Stimulated activated CD4-positive, alpha-beta T cell treated with anti-CD3 and anti-CD28 coated beads, Interleukin-4, amount 100 ng/mL, for 48 hours (primary cell): ENCODE data around the gene LIPT1.
"Not testable (repeated sequence)": the region's sequence is repeated elsewhere in the genome, so short reads cannot be mapped to it uniquely, and the experiment has no call there.

Experiments
- DNase-seq, 2 donors: peaks; one replicate each; pipeline ENCODE4 v3.0.0-alpha.2; 2020; ENCODE audit warnings: low read depth in 2 of 2

LIPT1 gene

DNA sequence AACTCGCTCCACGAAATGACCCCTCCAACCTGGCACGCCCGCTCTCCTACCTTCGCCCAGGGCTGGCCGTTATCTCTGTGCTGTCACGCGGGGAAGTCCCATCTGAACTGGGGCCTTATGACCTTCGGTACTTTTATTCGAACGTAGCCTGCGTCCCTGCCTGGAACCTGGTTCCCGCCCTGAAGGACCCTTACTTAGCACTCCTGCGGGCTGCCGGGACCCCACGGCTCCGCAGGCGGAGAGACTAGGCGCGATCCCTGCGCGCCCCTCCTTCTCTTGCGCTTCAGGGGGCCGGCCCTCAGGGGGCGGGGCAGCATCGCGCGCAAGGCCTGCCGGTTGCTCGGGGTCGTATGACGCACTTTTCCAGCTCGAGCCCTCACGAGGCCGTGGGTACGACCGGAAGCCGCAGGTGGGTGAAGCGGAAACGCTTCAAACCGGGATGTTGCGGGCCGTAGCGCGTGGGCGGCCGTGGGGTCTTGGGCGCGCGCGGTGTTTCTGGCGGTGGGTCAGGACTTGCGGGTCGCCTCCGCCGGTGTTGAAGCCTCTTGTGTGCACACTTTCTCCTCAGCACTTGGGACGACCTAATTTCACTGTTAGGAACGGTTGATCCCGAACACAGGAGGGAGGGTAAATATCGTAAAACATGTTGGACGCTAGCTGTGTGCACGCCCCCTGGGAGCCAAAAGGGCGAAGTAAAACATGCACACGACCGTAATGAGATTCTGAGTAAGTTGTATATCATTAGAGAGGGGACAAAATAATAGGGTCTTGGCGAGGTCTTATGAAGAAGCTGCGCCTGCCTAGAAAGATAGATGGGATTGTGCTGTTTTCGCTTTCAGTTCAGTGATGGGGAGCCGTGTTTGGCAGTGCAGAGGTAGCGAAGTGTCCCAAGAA, at the start of gene LIPT1, which contains the start of gene TSGA10:
LIPT1 (plus strand) TSS at position 325 of the 894 bp plus-strand sequence. CDS start 6,991 bp downstream, outside the sequence.
TSGA10 (minus strand) TSS at position 300 of the 894 bp plus-strand sequence. CDS start 45,503 bp downstream, outside the sequence.
- peak; percentile 83 to 89 for DNase-seq

GRCh38 chr2:99106913-99107312, 47.9 kb upstream of the LIPT1 start:
- DNase-seq: no peak

- DNase-seq: no peak
Measured at GRCh38 chr2:99111236-99111635, 43.5 kb upstream of the LIPT1 start.

DNA sequence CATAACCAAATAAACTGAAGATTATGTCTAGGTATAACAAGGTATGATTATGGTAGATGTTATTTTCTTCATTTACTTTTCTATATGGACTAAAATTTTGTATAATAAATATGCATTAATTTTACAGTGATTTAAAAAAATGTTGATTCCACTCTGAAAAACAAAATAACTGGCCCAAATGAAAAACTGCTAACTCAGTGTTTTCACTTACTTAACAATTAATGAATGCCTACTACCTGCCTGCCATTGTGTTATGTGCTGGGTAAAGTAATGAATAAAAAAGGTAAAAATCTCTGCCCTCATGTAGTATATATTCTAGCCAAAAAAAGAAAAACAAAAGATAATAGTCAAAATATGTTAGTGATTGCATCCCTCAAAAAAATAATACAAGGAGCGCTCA, 42.8 kb upstream of the LIPT1 start:
- no peak for DNase-seq

DNA sequence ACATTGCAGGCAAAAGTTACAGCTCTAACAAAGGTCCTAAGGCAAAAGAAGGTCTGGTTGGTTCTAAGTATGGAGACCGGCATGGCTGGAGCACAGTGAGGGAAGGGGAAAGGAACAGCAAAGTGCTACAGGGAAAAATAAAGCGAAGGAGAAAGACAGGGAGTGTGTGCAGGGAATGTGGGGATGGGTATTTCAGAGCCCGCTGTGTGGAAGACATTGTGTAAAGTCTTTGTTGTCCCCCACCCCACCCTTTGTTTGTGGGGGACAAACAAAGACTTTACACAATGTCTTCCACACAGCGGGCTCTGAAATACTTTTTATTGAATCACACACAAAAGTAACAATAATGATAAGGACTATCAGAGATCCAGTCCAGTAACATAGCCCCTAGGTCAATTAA, 42.1 kb upstream of the LIPT1 start:
- no peak for DNase-seq

DNA sequence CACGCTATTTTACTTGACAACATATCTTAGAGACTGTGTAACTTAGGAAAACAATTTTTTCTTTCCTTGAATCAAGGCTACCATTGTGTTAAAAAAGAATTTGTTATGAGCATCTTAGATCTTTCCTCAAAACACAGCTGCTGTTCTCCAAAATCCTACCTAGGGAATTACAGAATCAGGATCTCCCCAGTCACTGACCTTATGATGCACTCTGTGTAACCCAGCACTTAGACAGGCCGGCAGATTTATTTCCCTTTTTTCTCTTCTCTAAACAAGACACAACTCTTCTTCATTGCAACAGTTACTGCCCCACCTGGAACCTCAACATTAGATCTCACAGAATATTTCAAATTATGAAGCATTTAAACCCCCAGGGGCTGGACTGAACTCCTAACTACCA, 26.8 kb upstream of the LIPT1 start:
- no peak for DNase-seq

DNA sequence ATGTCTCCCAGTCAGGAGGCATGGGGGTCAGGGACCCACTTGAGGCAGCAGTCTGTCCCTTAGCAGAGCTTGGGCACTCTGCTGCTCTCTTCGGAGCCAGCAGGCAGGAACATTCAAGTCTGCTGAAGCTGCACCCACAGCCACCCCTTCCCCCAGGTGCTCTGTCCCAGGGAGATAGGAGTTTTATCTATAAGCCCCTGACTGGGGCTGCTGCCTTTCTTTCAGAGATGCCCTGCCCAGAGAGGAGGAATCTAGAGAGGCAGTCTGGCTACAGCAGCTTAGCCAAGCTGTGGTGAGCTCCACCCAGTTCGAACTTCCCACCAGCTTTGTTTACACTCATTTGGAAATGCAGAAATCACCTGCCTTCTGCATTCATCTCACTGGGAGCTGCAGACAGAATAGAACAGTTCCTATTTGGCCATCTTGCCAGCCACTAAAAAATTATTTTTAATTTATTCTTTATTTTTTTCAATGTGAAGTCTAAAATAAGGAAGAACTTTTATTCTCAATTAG, 19.7 kb upstream of the LIPT1 start:
- not testable (repeated sequence) for DNase-seq

- DNase-seq: no peak
Measured at GRCh38 chr2:99139003-99139402, 15.8 kb upstream of the LIPT1 start.

DNA sequence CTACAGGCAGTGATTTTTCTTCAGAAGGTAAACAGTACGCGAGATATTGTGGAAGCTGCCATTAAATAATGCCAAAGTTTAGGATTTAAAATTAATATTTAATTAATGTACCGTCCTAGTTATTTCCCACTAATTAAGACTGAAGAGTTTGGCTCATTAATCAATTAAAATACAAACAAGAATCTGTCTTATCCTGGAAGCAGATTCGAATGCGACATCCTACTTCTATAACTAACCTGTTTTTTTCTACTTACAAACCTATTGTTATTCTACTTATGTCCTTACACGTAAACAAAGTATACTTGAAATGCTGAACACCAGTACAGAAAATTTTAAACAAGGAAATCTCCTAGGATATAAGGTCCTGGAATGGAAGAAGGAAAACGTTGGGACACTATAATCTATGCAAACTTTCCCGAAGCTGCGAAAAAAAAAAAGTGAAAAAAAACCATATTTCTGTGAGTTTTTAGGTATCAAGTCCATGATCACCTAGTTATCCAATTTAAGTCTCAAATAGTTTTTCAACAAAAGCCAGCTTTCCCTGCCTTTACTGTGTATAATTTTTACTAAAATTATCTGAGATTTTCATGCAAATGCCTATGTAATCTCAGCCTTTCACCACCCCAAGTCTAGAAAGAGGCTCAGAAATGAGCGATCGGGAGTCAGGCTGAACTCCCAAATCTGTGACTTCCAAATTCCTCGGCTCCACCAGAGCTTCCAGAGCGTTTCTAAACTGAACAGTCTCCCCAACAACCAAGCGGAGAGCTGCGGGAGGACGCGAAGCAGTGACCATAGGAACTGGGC, 14.5 kb upstream of the LIPT1 start:
- DNase-seq: no peak

DNA sequence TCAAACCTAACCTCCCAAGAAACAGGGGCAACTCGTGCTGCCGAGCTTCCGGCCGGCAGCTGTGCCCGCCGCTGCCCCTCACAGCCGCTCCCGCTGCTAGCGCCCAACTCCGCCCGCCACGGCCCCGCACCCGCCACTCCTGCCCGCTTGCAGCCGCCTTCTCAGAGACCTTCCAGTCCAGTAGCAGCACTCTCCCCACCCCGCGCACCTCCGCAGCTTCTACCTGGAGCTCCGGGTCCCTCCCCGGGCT, 14.0 kb upstream of the LIPT1 start:
- no peak for DNase-seq

DNA sequence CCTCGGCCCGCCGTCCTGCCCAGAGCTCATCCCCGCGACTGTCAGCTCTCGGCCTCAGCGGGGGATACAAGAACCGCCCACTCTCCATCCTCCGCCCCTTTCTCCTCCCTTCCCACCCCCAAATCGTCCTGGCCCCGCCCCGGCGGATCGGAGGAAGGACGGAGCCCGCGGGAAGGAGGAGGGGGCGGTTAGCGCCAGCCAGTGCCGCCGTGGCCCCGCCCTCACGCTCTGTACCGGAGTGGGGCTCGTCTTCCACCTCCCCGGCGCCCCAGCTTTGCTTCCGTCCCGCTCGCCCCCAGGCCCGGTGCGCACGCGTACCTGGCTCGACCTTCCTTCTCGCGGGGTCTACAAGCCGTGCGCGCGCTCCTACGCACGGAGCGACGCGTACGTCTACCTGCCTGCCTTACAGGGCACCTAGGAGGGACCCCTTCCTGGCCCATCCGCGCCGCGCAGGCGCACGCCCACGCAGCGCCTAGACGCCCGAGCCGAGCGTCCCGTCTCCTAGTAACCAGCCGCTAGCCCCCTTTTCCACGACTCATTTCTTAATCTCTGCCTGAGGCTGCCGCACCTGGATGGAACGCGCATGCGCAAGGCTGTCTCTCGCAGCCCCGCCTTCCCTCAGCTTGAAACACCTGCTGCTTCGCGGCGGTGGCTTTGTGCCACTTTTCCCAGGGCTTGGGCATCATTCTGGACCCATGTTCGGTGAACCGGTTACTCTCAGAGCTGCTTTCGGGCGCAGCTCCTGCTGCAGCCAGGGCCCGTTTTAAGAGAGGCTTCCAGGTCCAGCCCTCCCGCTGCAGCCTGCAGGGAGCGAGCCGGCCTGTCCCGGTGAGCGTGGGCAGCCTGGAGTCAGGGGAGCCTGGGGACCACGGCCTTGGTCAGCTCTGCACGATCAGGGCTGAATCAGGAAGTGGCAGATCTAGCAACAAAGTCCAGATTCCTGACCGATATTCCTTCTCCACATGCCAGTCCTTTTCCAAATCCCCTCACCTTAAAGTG, 13.4 kb upstream of the LIPT1 start, which contains the start of gene C2orf15:
C2orf15 (plus strand) TSS at position 598 of the 999 bp plus-strand sequence. CDS start 8,852 bp downstream, outside the sequence.
- peak; percentile 95 for DNase-seq

DNA sequence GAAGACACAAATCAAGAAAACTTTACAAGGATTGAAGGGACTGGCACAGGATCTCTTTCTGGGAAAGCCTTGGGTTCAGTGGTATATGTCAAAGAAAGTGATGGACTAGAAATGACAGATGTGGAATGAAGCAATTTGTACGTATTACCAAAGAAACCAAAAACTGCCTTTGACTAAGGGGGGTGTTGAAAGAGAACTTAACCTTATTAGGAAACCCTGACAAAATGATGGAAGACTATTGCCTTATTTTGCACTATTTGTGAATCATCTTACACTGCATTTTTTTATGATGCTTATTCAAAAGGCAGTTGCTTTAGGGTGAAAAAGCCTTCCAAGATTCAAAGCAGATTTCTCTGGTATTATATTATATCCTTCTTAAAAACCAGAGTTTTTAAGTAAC, 4.1 kb upstream of the LIPT1 start:
- no peak for DNase-seq

DNA sequence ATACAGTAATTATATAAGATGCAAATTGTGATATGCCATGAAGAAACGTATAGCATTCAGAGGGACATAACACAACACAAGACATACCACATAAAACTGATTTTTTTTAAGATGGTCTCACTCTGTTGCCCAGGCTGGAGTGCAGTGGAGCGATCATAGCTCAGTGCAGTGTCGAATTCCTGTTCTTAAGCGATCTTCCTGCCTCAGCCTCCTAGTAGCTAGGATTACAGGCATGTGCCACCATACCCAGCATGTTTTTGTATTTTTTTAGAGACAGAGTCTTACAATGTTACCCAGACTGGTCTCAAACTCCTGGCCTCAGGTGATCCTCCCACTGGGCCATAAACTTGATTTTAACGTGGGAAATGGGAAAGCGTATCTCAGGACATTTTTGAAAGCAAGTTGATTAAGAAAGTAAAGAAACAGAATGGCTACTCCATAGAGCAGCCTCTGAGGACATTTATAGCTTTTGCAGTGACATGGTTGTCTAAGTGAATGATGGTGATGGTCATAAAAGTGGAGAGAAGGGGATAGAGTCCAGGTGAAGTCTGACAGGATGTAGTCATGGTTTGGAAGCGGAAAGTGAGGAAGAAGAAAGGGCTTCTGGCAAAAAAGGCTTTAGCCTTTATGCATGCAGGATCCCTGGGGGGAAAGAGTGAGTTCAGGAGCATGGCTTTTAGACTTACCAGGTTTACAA, 2.4 kb upstream of the LIPT1 start:
- no peak for DNase-seq

- no peak for DNase-seq
Measured at GRCh38 chr2:99153921-99154604, 704 bp upstream of the LIPT1 start.

GRCh38 chr2:99156891-99157290, 2.1 kb downstream of the LIPT1 start:
- no peak for DNase-seq

DNA sequence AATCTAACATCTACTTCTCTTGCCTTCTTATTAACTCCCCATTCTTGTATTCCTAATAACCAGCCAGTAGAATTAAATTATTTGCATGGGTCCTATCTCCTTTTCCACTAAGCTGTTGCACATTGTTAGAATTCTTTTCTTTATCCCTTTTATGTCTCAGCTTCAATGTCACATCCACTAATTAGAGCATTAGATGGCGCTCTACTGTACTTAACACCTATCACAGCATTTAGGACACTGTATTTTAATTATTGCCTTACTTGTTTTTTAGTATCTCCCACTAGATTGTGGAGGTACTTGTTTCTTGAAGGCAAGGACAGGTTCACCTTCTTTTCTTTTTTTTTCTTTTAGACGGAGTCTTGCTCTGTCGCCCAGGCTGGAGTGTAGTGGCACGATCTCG, 3.8 kb downstream of the LIPT1 start:
- DNase-seq: no peak

- no peak for DNase-seq
Measured at GRCh38 chr2:99159594-99159993, 4.8 kb downstream of the LIPT1 start.

DNA sequence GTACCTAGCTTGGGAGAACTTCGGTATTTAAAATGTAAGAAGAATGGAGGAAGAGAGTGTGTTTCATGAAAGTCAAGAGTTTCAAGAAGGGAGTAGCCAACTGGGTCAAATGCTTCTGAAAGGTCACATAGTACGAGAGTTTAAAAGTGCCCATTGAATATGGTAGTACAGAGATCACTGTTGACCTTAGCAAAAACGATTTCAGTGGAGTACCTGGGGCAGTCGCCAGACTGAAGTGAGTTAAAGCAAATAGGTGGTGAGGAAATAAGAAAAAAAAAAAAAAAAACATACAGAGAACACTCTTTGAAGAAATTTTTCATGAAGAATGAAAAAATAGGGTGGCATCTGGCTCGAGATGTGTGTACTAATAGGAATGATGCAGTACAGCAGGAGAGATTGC, 11.5 kb downstream of the LIPT1 start:
- no peak for DNase-seq

GRCh38 chr2:99169534-99169933, 14.8 kb downstream of the LIPT1 start:
- DNase-seq: no peak
